GM04504 (cell line): Measurements from ENCODE around the gene ZDHHC1.
"Not testable (repeated sequence)": the region's sequence is repeated elsewhere in the genome, so short reads cannot be mapped to it uniquely, and the experiment has no call there.

Experiments
- DNase-seq: peaks from one replicate; pipeline ENCODE4 v3.0.0-alpha.2; 2012; ENCODE audit warnings: low read depth

The ZDHHC1 gene

GRCh38 chr16:67361038-67361437, 55.2 kb downstream of the ZDHHC1 start:
- no peak for DNase-seq

- not testable (repeated sequence) for DNase-seq
These were observed 56.6 kb downstream of the ZDHHC1 start for GRCh38 chr16:67359540-67360269.

GRCh38 chr16:67357561-67357960, 58.7 kb downstream of the ZDHHC1 start:
- DNase-seq, result no peak

DNA sequence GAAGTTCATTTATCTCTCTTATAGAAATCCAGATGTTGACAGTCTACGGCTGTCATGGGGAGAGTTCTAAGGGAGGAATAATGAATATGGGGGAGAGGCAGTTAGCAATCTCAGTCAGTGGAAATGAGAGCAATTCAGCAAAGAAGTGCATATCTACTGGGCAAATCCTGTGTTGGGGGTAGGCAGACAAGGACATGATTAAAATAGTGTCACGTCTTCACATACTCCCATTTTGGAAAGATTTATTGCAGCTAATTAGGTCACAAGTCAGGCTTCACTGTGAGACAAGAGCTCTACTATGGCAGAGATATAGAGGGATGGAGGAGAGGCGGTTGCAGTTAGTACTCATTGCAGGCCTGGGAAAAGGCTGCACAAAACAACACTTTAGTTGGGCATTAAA, 59.9 kb downstream of the ZDHHC1 start:
- DNase-seq, result no peak

DNA sequence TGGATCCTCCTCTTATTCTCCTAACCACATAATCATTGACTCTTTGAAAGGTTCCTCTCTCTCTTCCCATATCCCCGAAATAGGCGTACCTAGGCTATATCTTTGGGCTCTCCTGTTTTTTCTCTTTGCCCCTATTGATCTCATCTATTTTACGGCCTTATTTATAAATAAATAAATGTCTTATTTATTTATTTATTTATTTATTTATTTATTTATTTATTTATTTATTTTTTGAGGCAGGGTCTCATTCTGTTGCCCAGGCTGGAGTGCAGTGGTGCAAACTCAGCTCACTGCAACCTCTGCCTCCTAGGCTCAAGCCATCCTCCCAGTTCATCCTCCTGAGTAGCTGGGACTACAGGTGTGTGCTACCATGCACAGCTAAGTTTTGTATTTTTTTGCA, 63.8 kb downstream of the ZDHHC1 start:
- DNase-seq, result not testable (repeated sequence)

DNA sequence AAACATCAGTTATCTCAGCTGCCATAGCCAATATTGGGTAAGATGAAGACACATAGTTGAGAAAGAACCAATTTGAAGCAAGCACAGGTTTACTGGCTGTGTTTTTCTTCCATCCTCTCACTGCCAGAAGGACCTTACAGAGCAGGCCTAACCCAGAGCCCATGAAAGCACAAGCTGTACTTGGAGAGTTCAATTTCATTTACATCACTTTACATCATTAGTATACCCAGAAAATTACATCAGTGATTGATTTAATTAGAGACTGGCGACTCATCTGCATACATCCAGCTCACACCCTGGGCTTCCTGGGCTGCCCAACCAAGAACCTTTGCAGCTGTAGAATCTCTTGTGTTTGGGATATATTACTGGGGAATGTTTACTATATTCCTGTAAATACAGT, 66.0 kb downstream of the ZDHHC1 start:
- no peak for DNase-seq

DNA sequence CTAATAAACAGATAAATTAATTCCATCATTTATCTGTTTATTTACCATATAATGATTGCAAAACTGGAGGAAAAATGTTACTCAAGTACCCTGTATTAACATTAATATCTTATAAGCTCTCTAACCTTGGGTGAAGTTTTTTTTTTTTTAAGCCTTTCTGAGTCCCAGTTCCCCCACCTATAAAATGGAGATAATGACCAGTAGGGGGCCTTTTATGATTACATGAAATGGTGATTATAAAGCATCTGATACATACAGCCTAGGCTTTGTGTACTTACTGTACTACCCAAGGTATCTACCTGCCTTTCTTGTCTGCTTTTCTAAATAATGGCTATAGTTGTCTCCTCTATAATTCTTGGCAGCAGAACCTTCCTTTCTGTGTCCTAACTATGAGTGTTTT, 67.1 kb downstream of the ZDHHC1 start:
- DNase-seq, result no peak

DNA sequence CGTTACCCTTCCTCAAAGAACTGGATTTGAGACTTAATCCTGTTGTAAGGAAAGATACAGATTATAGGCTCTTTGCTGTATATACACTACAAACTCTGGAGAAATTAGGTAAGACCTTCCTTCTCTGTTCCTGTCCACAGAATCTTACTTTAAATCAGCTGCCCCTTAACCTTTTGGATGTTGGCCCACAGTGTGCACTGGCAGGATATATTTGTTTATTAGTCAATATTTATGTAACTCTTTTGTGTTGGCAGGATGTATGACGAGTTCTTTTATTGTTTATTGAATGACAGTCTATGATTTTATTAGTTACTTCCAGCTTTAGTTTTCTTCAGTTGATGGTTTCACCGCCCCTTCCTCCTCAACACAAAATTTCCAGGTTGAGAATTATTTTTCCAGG, 69.9 kb downstream of the ZDHHC1 start:
- no peak for DNase-seq

DNA sequence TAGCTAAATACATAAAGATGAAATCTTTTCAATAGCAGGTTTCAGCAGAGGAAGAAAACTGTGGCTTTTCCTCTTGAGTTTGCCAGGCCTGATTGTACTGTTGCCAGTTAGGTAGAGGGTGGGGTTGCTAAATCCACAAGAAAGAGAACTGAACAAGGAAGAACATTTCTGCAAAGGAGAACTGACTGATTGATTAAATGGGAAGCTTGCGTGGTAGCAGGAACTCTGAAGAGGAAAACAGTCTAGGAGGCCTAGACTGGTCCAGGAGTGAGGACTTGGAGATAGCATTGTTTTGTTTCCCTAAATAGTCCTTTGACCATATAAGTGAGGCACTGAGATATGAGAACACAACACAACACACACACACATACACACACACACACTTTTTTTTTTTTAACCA, 70.9 kb downstream of the ZDHHC1 start:
- no peak for DNase-seq
